Measurements from ENCODE around the gene GLB1L2.

GLB1L2 gene

DNA sequence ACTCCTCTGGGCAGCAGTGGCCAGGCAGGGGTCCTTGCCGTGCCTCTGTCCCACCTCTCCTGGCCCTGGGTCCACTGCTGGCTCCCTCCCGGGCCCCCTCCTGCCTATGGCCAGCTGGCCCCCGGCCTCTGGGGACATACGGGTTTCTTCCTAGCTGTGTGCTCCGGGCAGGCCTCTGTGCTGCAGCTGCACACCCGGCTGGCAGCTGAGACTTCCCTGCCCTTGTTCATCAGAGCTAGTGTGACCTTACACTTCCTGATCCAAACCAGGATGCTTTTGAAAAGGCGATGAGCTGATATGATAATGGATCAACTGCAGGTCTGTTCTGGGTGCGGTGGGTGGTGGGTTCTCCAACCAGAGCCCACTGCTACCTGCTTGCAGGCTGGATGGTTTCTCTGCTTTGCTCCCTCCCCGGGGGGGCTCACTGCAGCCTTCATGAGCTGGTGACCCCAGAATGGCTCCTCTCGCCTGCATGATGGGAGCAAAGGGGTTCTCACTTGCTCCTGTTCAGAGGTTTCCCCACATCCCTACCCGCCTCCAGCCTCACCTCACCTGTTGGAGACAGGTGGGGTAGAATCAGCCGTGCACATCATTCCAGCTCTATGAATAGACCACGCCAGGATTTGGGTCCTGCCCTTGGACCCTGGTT lies 67.0 kb downstream of the GLB1L2 start:
- TF ChIP-seq GABPA (IDR thresholded peaks at IDR 0.05; ENCODE audit: low read depth) (no peak), POLR2AphosphoS5 (IDR thresholded peaks at IDR 0.05; ENCODE audit: low read depth) (no peak), SPI1 (IDR thresholded peaks at IDR 0.05; ENCODE audit: borderline replicate concordance, low read depth) (no peak)
- TF ChIP-seq, protein P1, sequence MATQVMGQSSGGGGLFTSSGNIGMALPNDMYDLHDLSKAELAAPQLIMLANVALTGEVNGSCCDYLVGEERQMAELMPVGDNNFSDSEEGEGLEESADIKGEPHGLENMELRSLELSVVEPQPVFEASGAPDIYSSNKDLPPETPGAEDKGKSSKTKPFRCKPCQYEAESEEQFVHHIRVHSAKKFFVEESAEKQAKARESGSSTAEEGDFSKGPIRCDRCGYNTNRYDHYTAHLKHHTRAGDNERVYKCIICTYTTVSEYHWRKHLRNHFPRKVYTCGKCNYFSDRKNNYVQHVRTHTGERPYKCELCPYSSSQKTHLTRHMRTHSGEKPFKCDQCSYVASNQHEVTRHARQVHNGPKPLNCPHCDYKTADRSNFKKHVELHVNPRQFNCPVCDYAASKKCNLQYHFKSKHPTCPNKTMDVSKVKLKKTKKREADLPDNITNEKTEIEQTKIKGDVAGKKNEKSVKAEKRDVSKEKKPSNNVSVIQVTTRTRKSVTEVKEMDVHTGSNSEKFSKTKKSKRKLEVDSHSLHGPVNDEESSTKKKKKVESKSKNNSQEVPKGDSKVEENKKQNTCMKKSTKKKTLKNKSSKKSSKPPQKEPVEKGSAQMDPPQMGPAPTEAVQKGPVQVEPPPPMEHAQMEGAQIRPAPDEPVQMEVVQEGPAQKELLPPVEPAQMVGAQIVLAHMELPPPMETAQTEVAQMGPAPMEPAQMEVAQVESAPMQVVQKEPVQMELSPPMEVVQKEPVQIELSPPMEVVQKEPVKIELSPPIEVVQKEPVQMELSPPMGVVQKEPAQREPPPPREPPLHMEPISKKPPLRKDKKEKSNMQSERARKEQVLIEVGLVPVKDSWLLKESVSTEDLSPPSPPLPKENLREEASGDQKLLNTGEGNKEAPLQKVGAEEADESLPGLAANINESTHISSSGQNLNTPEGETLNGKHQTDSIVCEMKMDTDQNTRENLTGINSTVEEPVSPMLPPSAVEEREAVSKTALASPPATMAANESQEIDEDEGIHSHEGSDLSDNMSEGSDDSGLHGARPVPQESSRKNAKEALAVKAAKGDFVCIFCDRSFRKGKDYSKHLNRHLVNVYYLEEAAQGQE (IDR thresholded peaks at IDR 0.05; ENCODE audit: insufficient replicate concordance, low read depth) = no peak
- TF ChIP-seq, protein P2, sequence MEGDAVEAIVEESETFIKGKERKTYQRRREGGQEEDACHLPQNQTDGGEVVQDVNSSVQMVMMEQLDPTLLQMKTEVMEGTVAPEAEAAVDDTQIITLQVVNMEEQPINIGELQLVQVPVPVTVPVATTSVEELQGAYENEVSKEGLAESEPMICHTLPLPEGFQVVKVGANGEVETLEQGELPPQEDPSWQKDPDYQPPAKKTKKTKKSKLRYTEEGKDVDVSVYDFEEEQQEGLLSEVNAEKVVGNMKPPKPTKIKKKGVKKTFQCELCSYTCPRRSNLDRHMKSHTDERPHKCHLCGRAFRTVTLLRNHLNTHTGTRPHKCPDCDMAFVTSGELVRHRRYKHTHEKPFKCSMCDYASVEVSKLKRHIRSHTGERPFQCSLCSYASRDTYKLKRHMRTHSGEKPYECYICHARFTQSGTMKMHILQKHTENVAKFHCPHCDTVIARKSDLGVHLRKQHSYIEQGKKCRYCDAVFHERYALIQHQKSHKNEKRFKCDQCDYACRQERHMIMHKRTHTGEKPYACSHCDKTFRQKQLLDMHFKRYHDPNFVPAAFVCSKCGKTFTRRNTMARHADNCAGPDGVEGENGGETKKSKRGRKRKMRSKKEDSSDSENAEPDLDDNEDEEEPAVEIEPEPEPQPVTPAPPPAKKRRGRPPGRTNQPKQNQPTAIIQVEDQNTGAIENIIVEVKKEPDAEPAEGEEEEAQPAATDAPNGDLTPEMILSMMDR (IDR thresholded peaks at IDR 0.05; ENCODE audit: insufficient read depth, low read length) = no peak
- H3K4me3 ChIP-seq (replicated peaks; ENCODE audit: insufficient read depth, low read length) = no peak overlapping the region
- no peak for DNase-seq (ENCODE audit: low read depth in 1 of 2, low spot score in 1 of 2)
- no peak overlapping the region for H3K27ac ChIP-seq (replicated peaks)
- no peaks in the 10 kb centered on the region for H3K27me3 ChIP-seq (ENCODE audit: insufficient read depth, poor library complexity, severe bottlenecking)

DNA sequence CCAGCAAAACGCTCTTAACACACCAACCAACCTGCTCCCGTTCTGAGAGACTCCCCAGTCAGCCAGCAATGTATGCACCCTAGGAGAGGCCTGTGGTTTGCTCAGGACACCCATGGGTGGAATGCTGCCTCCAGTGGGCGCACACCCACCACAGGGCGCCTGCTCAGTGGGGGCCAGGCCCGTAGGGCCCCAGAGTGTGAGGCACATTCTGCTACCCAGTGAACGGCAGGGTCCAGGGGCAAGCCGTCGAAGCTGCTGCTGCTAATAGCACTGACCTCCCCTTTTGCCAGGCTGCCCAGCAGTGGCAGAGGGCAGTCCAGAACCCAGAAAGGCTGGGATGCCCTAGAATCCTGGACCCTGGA lies 67.5 kb downstream of the GLB1L2 start:
- no peak for DNase-seq (ENCODE audit: low read depth in 1 of 2, low spot score in 1 of 2)
- Histone ChIP-seq H3K4me3 (replicated peaks; ENCODE audit: insufficient read depth, low read length) (no peak overlapping the region), H3K27ac (replicated peaks) (no peak overlapping the region), H3K27me3 (ENCODE audit: insufficient read depth, poor library complexity, severe bottlenecking) (no peaks in the 10 kb centered on the region)
- TF ChIP-seq, protein P1 (IDR thresholded peaks at IDR 0.05; ENCODE audit: insufficient replicate concordance, low read depth) = no peak
- TF ChIP-seq, protein P2 (IDR thresholded peaks at IDR 0.05; ENCODE audit: insufficient read depth, low read length) = no peak
- TF ChIP-seq POLR2AphosphoS5 (IDR thresholded peaks at IDR 0.05; ENCODE audit: low read depth) (no peak), SPI1 (IDR thresholded peaks at IDR 0.05; ENCODE audit: borderline replicate concordance, low read depth) (no peak), GABPA (IDR thresholded peaks at IDR 0.05; ENCODE audit: low read depth) (no peak)

DNA sequence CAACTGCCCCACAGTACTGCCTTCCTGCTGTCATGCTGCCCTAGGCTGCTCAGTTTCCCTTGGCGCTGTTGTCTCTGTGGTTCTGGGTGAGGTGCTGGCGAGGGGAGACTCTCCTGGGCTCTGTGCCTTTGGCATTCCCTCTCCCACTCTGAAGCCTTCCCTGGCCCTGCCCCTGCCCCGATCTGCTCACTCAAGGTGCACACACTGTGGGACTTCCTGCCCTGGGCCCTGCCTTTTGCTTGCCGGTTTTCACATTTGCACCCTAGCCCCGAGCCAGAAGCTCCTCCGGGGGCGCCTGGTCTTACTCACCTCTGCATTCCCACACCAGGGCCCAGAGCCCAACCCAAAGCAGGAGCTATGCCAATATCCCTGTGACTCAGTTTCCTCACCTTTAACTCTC lies 68.2 kb downstream of the GLB1L2 start:
- DNase-seq (ENCODE audit: low read depth in 1 of 2, low spot score in 1 of 2) = no peak
- Histone ChIP-seq H3K4me3 (replicated peaks; ENCODE audit: insufficient read depth, low read length) (no peak overlapping the region), H3K27ac (replicated peaks) (no peak overlapping the region), H3K27me3 (ENCODE audit: insufficient read depth, poor library complexity, severe bottlenecking) (no peaks in the 10 kb centered on the region)
- TF ChIP-seq, protein P1 (IDR thresholded peaks at IDR 0.05; ENCODE audit: insufficient replicate concordance, low read depth) = no peak
- no peak for TF ChIP-seq GABPA (IDR thresholded peaks at IDR 0.05; ENCODE audit: low read depth)
- no peak for TF ChIP-seq POLR2AphosphoS5 (IDR thresholded peaks at IDR 0.05; ENCODE audit: low read depth)
- TF ChIP-seq, protein P2 (IDR thresholded peaks at IDR 0.05; ENCODE audit: insufficient read depth, low read length) = no peak
- TF ChIP-seq SPI1 (IDR thresholded peaks at IDR 0.05; ENCODE audit: borderline replicate concordance, low read depth) = no peak
